Natural killer cell (primary cell): ENCODE results near the gene SRP72. TPM values are rescaled to one million over a fixed set of nuclear protein-coding genes. Genes with fewer than 3 reads are reported as not detected.

Experiments
- ATAC-seq, 3 donors: fragments of 150-1000 bp in 2 of 3; fragments of 200-7000 bp in 1 of 3; cut with Tn5 transposase; 1 replicate in 1 of 3; 2 replicates in 2 of 3; pipeline ENCODE4 v1.10.0; 2021; ENCODE audit warnings: mild to moderate bottlenecking in 2 of 3, moderate library complexity in 2 of 3
- DNase-seq, 2 donors: peaks; one replicate each; pipeline versions ENCODE4 v3.0.0 to v3.0.0-alpha.2; 2013 to 2021; ENCODE audit warnings: mixed read lengths in 1 of 2
- H3K27ac ChIP-seq: one replicate; pipeline ENCODE4 v1.5.1; 2013; ENCODE audit warnings: mild to moderate bottlenecking, low read length
- H3K27me3 ChIP-seq: one replicate; pipeline ENCODE4 v1.6.1; 2013; ENCODE audit warnings: low read length; ENCODE audit not compliant: control insufficient read depth, insufficient read depth
- H3K36me3 ChIP-seq: one replicate; pipeline ENCODE4 v1.6.1; 2013; ENCODE audit warnings: low read length; ENCODE audit not compliant: control insufficient read depth, insufficient read depth
- H3K4me1 ChIP-seq: one replicate; pipeline ENCODE4 v1.6.1; 2013; ENCODE audit warnings: low read length; ENCODE audit not compliant: control insufficient read depth, insufficient read depth
- H3K4me3 ChIP-seq: one replicate; pipeline ENCODE4 v1.5.1; 2013; ENCODE audit warnings: low read length
- H3K9me3 ChIP-seq: one replicate; pipeline ENCODE4 v1.6.1; 2013; ENCODE audit warnings: low read length; ENCODE audit not compliant: control insufficient read depth, insufficient read depth
- H3K27ac Mint-ChIP-seq, 2 donors: one replicate each; pipeline ENCODE4 v1.8.0; 2022; ENCODE audit warnings: mild to moderate bottlenecking in 2 of 2, mixed read lengths in 2 of 2, moderate library complexity in 1 of 2
- H3K27me3 Mint-ChIP-seq, 2 donors: one replicate each; pipeline ENCODE4 v1.8.0; 2022; ENCODE audit warnings: low read depth in 2 of 2, mixed read lengths in 2 of 2
- H3K36me3 Mint-ChIP-seq: one replicate; pipeline ENCODE4 v1.8.0; 2022; ENCODE audit warnings: mixed read lengths
- H3K4me1 Mint-ChIP-seq, 2 donors: one replicate each; pipeline ENCODE4 v1.8.0; 2022; ENCODE audit warnings: mixed read lengths in 2 of 2
- H3K4me3 Mint-ChIP-seq: one replicate; pipeline ENCODE4 v1.8.0; 2022; ENCODE audit warnings: mild to moderate bottlenecking, moderate library complexity, mixed read lengths
- H3K9me3 Mint-ChIP-seq, 2 donors: one replicate each; pipeline ENCODE4 v1.8.0; 2022; ENCODE audit warnings: mixed read lengths in 2 of 2
- CTCF ChIP-seq: fragments of 200-600 bp; IDR thresholded peaks from one replicate; pipeline ENCODE4 v1.8.0; 2022; ENCODE audit warnings: antibody characterized with exemption
- intact Hi-C: fragments of 100-400 bp; cut with micrococcal nuclease; formaldehyde crosslinking; loops from one replicate; pipeline ENCODE4 v1.14.2; 2022
- total RNA-seq, 4 donors: library from RNA; stranded (reverse); fragments of 120-200 nt in 1 of 4; gene quantifications; one replicate each; pipeline versions ENCODE4 v1.2.3 to v1.2.4, GENCODE V29; 2013 to 2022

The SRP72 gene
- total RNA-seq, 3 donors from 2014 or later (not counting 1 experiment from before 2014, with no cell fraction given): 102 to 131 (median 120) TPM

DNA sequence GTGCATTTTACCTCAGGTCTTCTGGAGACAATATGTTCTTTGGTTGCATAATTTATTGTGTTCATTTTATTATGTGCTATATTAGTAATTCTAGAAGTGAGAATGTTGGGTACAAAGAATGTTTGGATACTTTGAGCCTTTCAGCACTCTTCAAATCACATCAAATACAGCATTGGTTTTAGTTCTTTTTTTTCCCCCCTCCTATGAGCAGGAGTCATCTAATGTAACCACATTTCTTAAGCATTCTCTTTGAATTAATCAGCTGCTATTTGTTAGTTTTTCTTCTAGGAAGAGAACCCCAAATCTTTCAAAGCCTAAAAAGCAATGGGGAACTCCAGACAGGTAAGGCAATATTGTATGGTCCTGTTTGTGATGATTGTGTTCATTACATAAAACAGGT, 84.9 kb downstream of the SRP72 start:
- DNase-seq: no peak
- Mint-ChIP-seq H3K4me3 (no peak overlapping the region), H3K27ac (no peak overlapping the region), H3K9me3 (no peaks in the 10 kb centered on the region), H3K36me3 (no peaks in the 10 kb centered on the region), H3K4me1 (peaks cover 0 to 5% of the 10 kb centered on the region in 2 donors), H3K27me3 (peaks cover 7 to 12% of the 10 kb centered on the region in 2 donors)
- TF ChIP-seq CTCF: no peak
- peaks cover 2% of the 10 kb centered on the region for H3K27me3 ChIP-seq
- no peaks in the 10 kb centered on the region for H3K4me1 ChIP-seq
- ATAC-seq: no peak
- no peaks in the 10 kb centered on the region for H3K9me3 ChIP-seq
- H3K36me3 ChIP-seq: no peaks in the 10 kb centered on the region
- H3K27ac ChIP-seq: no peak overlapping the region
- intact Hi-C loops: no loop called here
- no peak overlapping the region for H3K4me3 ChIP-seq

Other genes starting within 250 kb of the SRP72 start
- gene AASDH, start 80.1 kb upstream of the SRP72 start, total RNA-seq: 10 to 100 TPM in 1 of 3 donors, 1 to 10 TPM in 2; 9.5 to 14.2 (median 9.6) TPM
- 1 to 10 TPM; 4.3 to 8.9 (median 6.2) TPM for gene PPAT, start 32.0 kb upstream of the SRP72 start, total RNA-seq
- gene PAICS, start 31.4 kb upstream of the SRP72 start, total RNA-seq: 10 to 100 TPM; 15.8 to 20.0 (median 17.6) TPM
- under 1 TPM in 2 of 3 donors, not detected in 1; 0.27 to 0.49 TPM for gene ARL9, start 38.2 kb downstream of the SRP72 start, total RNA-seq
- gene HOPX, start 213.7 kb downstream of the SRP72 start, total RNA-seq: 100 to 1,000 TPM; 152 to 240 (median 167) TPM